GM23248 (cell line): Measurements from ENCODE around the gene ARG1. TPM values are rescaled to one million over a fixed set of nuclear protein-coding genes. Genes with fewer than 3 reads are reported as not detected.

ENCODE experiments used
- DNase-seq: peaks from one replicate; pipeline ENCODE4 v3.0.0-alpha.2; 2015
- H2AFZ ChIP-seq: fragments of 200-600 bp; sonication (generic); 2 replicates; pipeline ENCODE4 v1.6.1; 2016; ENCODE audit warnings: antibody characterized with exemption
- H3F3A ChIP-seq: fragments of 200-600 bp; sonication (generic); 2 replicates; pipeline ENCODE4 v1.6.1; 2016; ENCODE audit warnings: mild to moderate bottlenecking, antibody characterized with exemption, mixed run types; ENCODE audit not compliant: insufficient read depth
- H3K27ac ChIP-seq: fragments of 200-600 bp; sonication (generic); 2 replicates; pipeline ENCODE4 v1.5.1; 2016; ENCODE audit warnings: mild to moderate bottlenecking
- H3K27me3 ChIP-seq: fragments of 200-600 bp; sonication (generic); replicated peaks from 2 replicates; pipeline ENCODE4 v1.6.1; 2016; ENCODE audit warnings: mild to moderate bottlenecking; ENCODE audit not compliant: insufficient read depth
- H3K36me3 ChIP-seq: fragments of 200-600 bp; sonication (generic); 2 replicates; pipeline ENCODE4 v1.6.1; 2016; ENCODE audit warnings: low read depth, mild to moderate bottlenecking
- H3K4me1 ChIP-seq: fragments of 200-600 bp; sonication (generic); 2 replicates; pipeline ENCODE4 v1.6.1; 2016; ENCODE audit warnings: mild to moderate bottlenecking; ENCODE audit not compliant: insufficient read depth
- H3K4me2 ChIP-seq: fragments of 200-600 bp; sonication (generic); one replicate; pipeline ENCODE4 v1.6.1; 2016; ENCODE audit warnings: mild to moderate bottlenecking; ENCODE audit not compliant: unreplicated experiment
- H3K4me3 ChIP-seq: fragments of 200-600 bp; sonication (generic); 2 replicates; pipeline ENCODE4 v1.5.1; 2016; ENCODE audit warnings: mild to moderate bottlenecking
- H3K79me2 ChIP-seq: fragments of 200-600 bp; sonication (generic); 2 replicates; pipeline ENCODE4 v1.6.1; 2016; ENCODE audit warnings: mild to moderate bottlenecking; ENCODE audit not compliant: insufficient read depth
- H3K9ac ChIP-seq: fragments of 200-600 bp; sonication (generic); 2 replicates; pipeline ENCODE4 v1.6.1; 2016; ENCODE audit warnings: mild to moderate bottlenecking
- H3K9me2 ChIP-seq: fragments of 200-600 bp; sonication (generic); 2 replicates; pipeline ENCODE4 v1.6.1; 2016; ENCODE audit warnings: mixed run types, mild to moderate bottlenecking, moderate library complexity; ENCODE audit not compliant: insufficient read depth
- H3K9me3 ChIP-seq: fragments of 200-600 bp; sonication (generic); one replicate; pipeline ENCODE4 v1.6.1; 2017; ENCODE audit warnings: low read depth
- H4K20me1 ChIP-seq: fragments of 200-600 bp; sonication (generic); 2 replicates; pipeline ENCODE4 v1.6.0; 2016; ENCODE audit not compliant: insufficient read depth
- EZH2 ChIP-seq: fragments of 200-600 bp; sonication (generic); IDR thresholded peaks from 2 replicates; pipeline ENCODE4 v1.6.1; 2018; ENCODE audit warnings: antibody characterized with exemption, mild to moderate bottlenecking; ENCODE audit not compliant: insufficient read depth, poor library complexity, severe bottlenecking
- EZH2phosphoT487 ChIP-seq: fragments of 200-600 bp; sonication (generic); IDR thresholded peaks from 2 replicates; pipeline ENCODE4 v1.6.1; 2018; ENCODE audit warnings: antibody characterized with exemption, moderate library complexity, mild to moderate bottlenecking, low read depth; ENCODE audit not compliant: insufficient read depth
- WGBS, 2 experiments: methylation state at CpG; one replicate each; pipeline ENCODE4 v1.1.6; 2015 to 2017; ENCODE audit warnings: low lambda C conversion rate in 2 of 2, low coverage in 1 of 2; ENCODE audit errors: missing lambda C conversion rate in 2 of 2; 5-methylcytosine and 5-hydroxymethylcytosine counted together
- in situ Hi-C: fragments of 300-500 bp; cut with MboI; formaldehyde crosslinking; loops from 2 replicates; pipeline ENCODE4 v1.15.0; 2020
- polyA plus RNA-seq: library from polyadenylated mRNA; unstranded; fragments of >200 nt; fragmentation: Nextera tagmentation; extraction: Ambion mirVana; gene quantifications from 2 replicates; pipeline ENCODE4 v1.2.1, GENCODE V29; 2016
- total RNA-seq: library from RNA; depleted of rRNA; stranded (reverse); fragments of >200 nt; shearing (Covaris generic); gene quantifications from 2 replicates; pipeline ENCODE4 v1.2.3, GENCODE V29; 2014

The ARG1 gene
- total and polyA plus RNA-seq, 2 experiments from 2014 or later, result not detected

DNA sequence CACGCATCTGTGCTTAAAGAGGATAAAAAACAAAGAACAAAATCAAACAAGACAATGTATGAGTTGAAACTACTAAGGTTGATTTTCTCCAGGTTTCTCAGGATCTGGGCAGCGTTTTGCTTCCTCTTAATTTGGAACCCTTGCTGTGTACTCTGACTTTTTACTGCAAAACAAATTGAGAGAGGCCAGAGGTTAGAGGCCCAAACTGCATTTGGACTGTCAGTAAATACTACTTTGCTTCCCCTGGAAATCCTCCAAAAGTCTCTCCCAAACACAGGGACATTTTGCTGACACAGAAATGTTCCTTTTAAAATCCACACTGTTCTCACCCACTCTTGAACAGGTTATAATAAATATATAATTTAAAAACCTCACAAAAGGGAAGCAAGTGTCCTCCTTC lies 1.1 kb downstream of the ARG1 start:
- TF ChIP-seq EZH2 (no peak), EZH2phosphoT487 (no peak)
- Histone ChIP-seq H3K4me3 (no peak overlapping the region), H3K9me2 (no peaks in the 10 kb centered on the region), H2AFZ (no peak overlapping the region), H3K4me2 (no peak overlapping the region), H3K4me1 (no peaks in the 10 kb centered on the region), H3K27ac (no peak overlapping the region), H3K79me2 (no peaks in the 10 kb centered on the region), H3K9me3 (no peaks in the 10 kb centered on the region), H3F3A (no peaks in the 10 kb centered on the region), H3K9ac (no peak overlapping the region), H3K36me3 (peaks cover 3% of the 10 kb centered on the region; the same call in 1 of the 2 replicates), H3K27me3 (no peaks in the 10 kb centered on the region), H4K20me1 (no peaks in the 10 kb centered on the region)
- WGBS, 2 experiments, result 72% methylated on average over 2 of the region's 2 CpGs
- in situ Hi-C loops, result no loop called here
- no peak for DNase-seq

GRCh38 chr6:131574686-131575085 lies 1.7 kb downstream of the ARG1 start:
- H3K4me2 ChIP-seq, result no peak overlapping the region
- in situ Hi-C loops, result no loop called here
- H3K9me3 ChIP-seq, result no peaks in the 10 kb centered on the region
- WGBS, 2 experiments, result 94 to 95% methylated on average over 4 of the region's 4 CpGs
- DNase-seq, result no peak
- no peak overlapping the region for H3K4me3 ChIP-seq
- no peaks in the 10 kb centered on the region for H3K27me3 ChIP-seq
- H4K20me1 ChIP-seq, result no peaks in the 10 kb centered on the region
- peaks cover 8% of the 10 kb centered on the region; the same call in 1 of the 2 replicates for H3K36me3 ChIP-seq
- H3K9me2 ChIP-seq, result no peaks in the 10 kb centered on the region
- TF ChIP-seq EZH2 (no peak), EZH2phosphoT487 (no peak)
- H3K9ac ChIP-seq, result no peak overlapping the region
- no peaks in the 10 kb centered on the region for H3K79me2 ChIP-seq
- H2AFZ ChIP-seq, result no peak overlapping the region
- no peaks in the 10 kb centered on the region for H3F3A ChIP-seq
- no peaks in the 10 kb centered on the region for H3K4me1 ChIP-seq
- H3K27ac ChIP-seq, result no peak overlapping the region

GRCh38 chr6:131575834-131576478 lies 2.9 kb downstream of the ARG1 start:
- Histone ChIP-seq H3K4me2 (no peak overlapping the region), H3K9ac (no peak overlapping the region), H2AFZ (no peak overlapping the region), H3K9me2 (no peaks in the 10 kb centered on the region), H3F3A (no peaks in the 10 kb centered on the region), H3K79me2 (no peaks in the 10 kb centered on the region), H4K20me1 (no peaks in the 10 kb centered on the region), H3K27ac (no peak overlapping the region), H3K4me1 (no peaks in the 10 kb centered on the region), H3K4me3 (no peak overlapping the region), H3K27me3 (no peaks in the 10 kb centered on the region), H3K9me3 (no peaks in the 10 kb centered on the region), H3K36me3 (peaks cover 17% of the 10 kb centered on the region; the same call in 1 of the 2 replicates)
- in situ Hi-C loops, result no loop called here
- no peak for DNase-seq
- 97 to 100% methylated on average over 5 of the region's 5 CpGs for WGBS, 2 experiments
- TF ChIP-seq EZH2 (no peak), EZH2phosphoT487 (no peak)

DNA sequence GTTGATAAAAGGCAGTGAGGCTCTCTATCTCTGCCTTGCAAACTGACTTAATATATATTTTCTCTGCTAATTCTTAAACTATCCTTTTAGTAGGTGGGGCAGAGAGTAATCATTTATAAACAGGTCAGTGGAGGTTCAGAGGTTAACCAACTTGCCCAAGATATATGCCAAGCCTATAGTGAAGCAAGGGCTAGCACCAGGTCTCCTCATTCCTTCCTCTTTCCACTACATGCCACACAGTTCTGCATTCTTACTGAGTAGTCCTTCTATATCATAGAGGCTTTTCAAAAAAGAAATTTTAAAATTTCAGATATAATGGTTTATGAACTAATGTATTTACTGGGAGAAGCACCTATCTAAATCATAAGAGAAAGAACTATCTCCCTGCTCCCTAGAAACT lies 8.5 kb downstream of the ARG1 start:
- no peak for DNase-seq

GRCh38 chr6:131586543-131586942 lies 13.5 kb downstream of the ARG1 start:
- Histone ChIP-seq H3K4me2 (no peak overlapping the region), H4K20me1 (no peaks in the 10 kb centered on the region)
- WGBS, 2 experiments, result 62 to 69% methylated on average over 4 of the region's 4 CpGs

More for the DNA sequence above, 8.5 kb downstream of the ARG1 start:
- no peak overlapping the region for H3K4me2 ChIP-seq
- no peaks in the 10 kb centered on the region for H3K27me3 ChIP-seq
- no peak for TF ChIP-seq EZH2
- no peak for TF ChIP-seq EZH2phosphoT487
- no peak overlapping the region for H3K9ac ChIP-seq
- no peaks in the 10 kb centered on the region for H3K9me3 ChIP-seq
- no peaks in the 10 kb centered on the region for H3K9me2 ChIP-seq
- no peak overlapping the region for H3K4me3 ChIP-seq
- no peak overlapping the region for H3K27ac ChIP-seq
- no peaks in the 10 kb centered on the region for H3F3A ChIP-seq
- in situ Hi-C loops, result no loop called here
- H3K4me1 ChIP-seq, result no peaks in the 10 kb centered on the region
- no peaks in the 10 kb centered on the region for H4K20me1 ChIP-seq
- no peak overlapping the region for H2AFZ ChIP-seq
- H3K79me2 ChIP-seq, result no peaks in the 10 kb centered on the region
- H3K36me3 ChIP-seq, result peaks cover 54% of the 10 kb centered on the region

More at GRCh38 chr6:131586543-131586942, 13.5 kb downstream of the ARG1 start:
- Histone ChIP-seq H3K79me2 (no peaks in the 10 kb centered on the region), H3K4me3 (no peak overlapping the region), H3K36me3 (peaks cover 71% of the 10 kb centered on the region), H3K9me2 (no peaks in the 10 kb centered on the region), H2AFZ (no peak overlapping the region), H3K27me3 (no peaks in the 10 kb centered on the region), H3F3A (no peaks in the 10 kb centered on the region), H3K9me3 (no peaks in the 10 kb centered on the region), H3K9ac (no peak overlapping the region), H3K27ac (no peak overlapping the region), H3K4me1 (no peaks in the 10 kb centered on the region)
- no peak for DNase-seq
- in situ Hi-C loops, result no loop called here
- TF ChIP-seq EZH2 (no peak), EZH2phosphoT487 (no peak)
